HG02623 (cell line): ENCODE data around the gene XPNPEP1.

Experiments
- ATAC-seq: cut with Tn5 transposase; IDR thresholded peaks from one replicate; pipeline ENCODE4 v1.9.1; 2021; ENCODE audit warnings: moderate library complexity; ENCODE audit not compliant: unreplicated experiment

Gene XPNPEP1

GRCh38 chr10:109820620-109821405 lies 102.5 kb downstream of the XPNPEP1 start:
- ATAC-seq, result no peak

GRCh38 chr10:109819807-109820206 lies 103.5 kb downstream of the XPNPEP1 start:
- no peak for ATAC-seq
